Measurements from ENCODE around the gene LRG1. TPM values are rescaled to one million over a fixed set of nuclear protein-coding genes. Genes with fewer than 3 reads are reported as not detected.
A peak's percentile ranks its signal among the peaks of the same experiment; 100 is the strongest.
"Not testable (repeated sequence)": the region's sequence is repeated elsewhere in the genome, so short reads cannot be mapped to it uniquely, and the experiment has no call there.

Gene LRG1
- total and polyA plus RNA-seq, 4 donors, result 0.36 to 1.3 (median 0.46) TPM

DNA sequence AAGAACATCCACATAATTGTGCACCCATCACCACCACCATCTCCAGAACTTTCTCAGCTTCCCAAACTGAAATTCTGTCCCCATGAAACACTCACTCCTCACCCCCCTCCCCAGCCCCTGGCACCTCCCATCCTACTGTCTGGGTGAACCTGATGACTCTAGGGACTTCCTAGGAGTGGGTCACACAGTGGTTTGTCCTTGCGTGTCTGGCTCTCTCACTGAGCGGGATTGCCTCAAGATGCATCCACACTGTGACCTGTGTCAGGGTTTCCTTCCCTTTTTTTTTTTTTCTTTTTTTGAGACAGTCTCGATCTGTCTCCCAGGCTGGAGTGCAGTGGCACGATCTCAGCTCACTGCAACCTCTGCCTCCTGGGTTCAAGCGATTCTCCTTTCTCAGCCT is 23.7 kb upstream of the LRG1 start:
- H3K27me3 ChIP-seq (ENCODE audit: control insufficient read depth, insufficient read depth, low read length); H3K4me1 ChIP-seq (ENCODE audit: control insufficient read depth, insufficient read depth, low read length); H3K9me3 ChIP-seq (ENCODE audit: control insufficient read depth, insufficient read depth, low read length); H3K27ac ChIP-seq (ENCODE audit: low read depth, low read length); H3K4me3 ChIP-seq (ENCODE audit: low read depth, low read length); DNase-seq (ENCODE audit: low read depth in 4 of 6, low spot score in 6 of 6): not testable (repeated sequence)
- WGBS (ENCODE audit: insufficient coverage), result 86% methylated on average over 4 of the region's 5 CpGs
- H3K36me3 ChIP-seq (ENCODE audit: control insufficient read depth, insufficient read depth, low read length), result peaks cover 23% of the 10 kb centered on the region

DNA sequence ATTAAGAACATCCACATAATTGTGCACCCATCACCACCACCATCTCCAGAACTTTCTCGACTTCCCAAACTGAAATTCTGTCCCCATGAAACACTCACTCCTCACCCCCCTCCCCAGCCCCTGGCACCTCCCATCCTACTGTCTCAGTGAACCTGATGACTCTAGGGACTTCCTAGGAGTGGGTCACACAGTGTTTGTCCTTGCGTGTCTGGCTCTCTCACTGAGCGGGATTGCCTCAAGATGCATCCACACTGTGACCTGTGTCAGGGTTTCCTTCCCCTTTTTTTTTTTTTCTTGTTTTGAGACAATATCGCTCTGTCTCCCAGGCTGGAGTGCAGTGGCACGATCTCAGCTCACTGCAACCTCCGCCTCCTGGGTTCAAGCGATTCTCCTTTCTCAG is 22.2 kb upstream of the LRG1 start:
- DNase-seq (ENCODE audit: low read depth in 4 of 6, low spot score in 6 of 6); H3K9me3 ChIP-seq (ENCODE audit: control insufficient read depth, insufficient read depth, low read length); H3K27ac ChIP-seq (ENCODE audit: low read depth, low read length); H3K4me1 ChIP-seq (ENCODE audit: control insufficient read depth, insufficient read depth, low read length); H3K4me3 ChIP-seq (ENCODE audit: low read depth, low read length); H3K27me3 ChIP-seq (ENCODE audit: control insufficient read depth, insufficient read depth, low read length): not testable (repeated sequence)
- peaks cover 23% of the 10 kb centered on the region for H3K36me3 ChIP-seq (ENCODE audit: control insufficient read depth, insufficient read depth, low read length)
- 80% methylated on average over 2 of the region's 7 CpGs for WGBS (ENCODE audit: insufficient coverage)

DNA sequence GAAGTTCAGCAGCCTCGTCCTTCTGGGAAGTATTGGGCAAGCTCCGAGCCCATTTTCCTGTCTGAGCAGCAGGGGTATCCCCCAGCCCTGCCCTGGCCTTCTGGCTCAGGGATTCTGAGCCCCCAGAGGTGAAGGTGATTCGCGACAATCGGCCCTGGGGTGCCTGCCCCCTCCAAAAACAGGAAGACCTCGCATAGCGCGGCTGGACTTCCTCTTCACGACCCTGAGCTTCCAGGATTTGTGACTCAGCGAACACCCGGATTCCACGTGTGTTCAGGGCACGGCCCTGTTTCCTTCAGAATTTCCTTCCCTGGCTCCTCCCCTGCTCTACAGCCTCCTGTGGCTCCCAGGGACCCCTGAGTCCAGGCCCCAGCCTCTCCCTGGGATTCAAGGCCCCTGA is 19.7 kb upstream of the LRG1 start, which contains the start of gene SEMA6B:
Gene SEMA6B (minus strand): TSS at position 116 of the 400 bp plus-strand sequence. CDS start 1,227 bp downstream, outside the sequence.
- Histone ChIP-seq H3K9me3 (ENCODE audit: control insufficient read depth, insufficient read depth, low read length) (no peaks in the 10 kb centered on the region), H3K4me3 (ENCODE audit: low read depth, low read length) (peak within 1 kb of the TSS; percentile 18), H3K4me1 (ENCODE audit: control insufficient read depth, insufficient read depth, low read length) (peaks cover 5% of the 10 kb centered on the region), H3K27ac (ENCODE audit: low read depth, low read length) (peak within 1 kb of the TSS; percentile 15), H3K27me3 (ENCODE audit: control insufficient read depth, insufficient read depth, low read length) (no peaks in the 10 kb centered on the region), H3K36me3 (ENCODE audit: control insufficient read depth, insufficient read depth, low read length) (peaks cover 39% of the 10 kb centered on the region)
- 87% methylated on average over 13 of the region's 13 CpGs for WGBS (ENCODE audit: insufficient coverage)
- no peak for DNase-seq (ENCODE audit: low read depth in 4 of 6, low spot score in 6 of 6)

DNA sequence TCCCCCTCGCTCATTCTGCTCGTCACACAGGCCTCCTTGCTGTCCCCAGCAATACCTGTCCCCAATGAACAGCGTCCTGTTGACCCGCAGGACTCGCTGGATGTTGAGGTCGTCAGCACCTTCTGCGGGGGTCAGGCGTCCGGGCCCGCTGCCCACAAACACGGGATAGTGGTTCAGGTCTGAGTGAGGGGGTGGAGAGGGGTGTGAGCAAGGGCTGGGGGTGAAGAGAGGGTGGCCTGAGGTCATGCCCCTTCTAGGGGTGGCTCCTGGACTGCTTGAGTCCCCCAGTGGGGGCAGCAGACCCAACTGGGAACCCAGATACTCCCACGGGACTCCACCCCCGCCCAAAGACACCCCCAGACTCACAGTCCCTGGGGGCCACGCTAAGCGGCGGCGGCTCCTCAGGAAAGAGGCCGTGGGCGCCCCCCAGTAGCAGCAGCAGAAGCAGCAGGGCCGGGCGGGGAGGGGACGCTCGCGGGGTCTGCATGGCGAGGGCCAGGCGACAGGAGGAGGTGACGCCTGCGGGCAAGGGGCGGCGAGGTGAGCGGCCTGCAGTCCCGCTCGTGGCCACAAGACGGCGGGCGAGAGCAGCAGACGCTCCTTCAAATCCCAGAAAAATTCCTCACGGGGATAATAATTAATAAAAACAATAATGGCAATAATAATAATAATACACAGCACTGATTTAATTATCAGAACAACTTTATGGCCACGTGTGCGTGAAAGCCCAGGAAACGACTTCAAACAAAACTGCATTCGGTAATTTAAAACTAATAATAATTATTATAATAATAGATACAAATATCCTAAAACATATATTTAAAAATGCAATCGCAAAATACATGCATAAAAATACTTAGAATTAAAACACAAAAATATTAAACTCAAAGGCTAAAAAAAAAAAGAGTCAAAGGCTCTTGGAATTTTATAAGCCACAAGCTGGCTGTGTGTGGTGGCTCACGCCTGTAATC is 18.4 kb upstream of the LRG1 start:
- Histone ChIP-seq H3K36me3 (ENCODE audit: control insufficient read depth, insufficient read depth, low read length) (peaks cover 51% of the 10 kb centered on the region), H3K27me3 (ENCODE audit: control insufficient read depth, insufficient read depth, low read length) (no peaks in the 10 kb centered on the region), H3K4me3 (ENCODE audit: low read depth, low read length) (no peak overlapping the region), H3K9me3 (ENCODE audit: control insufficient read depth, insufficient read depth, low read length) (no peaks in the 10 kb centered on the region), H3K27ac (ENCODE audit: low read depth, low read length) (no peak overlapping the region), H3K4me1 (ENCODE audit: control insufficient read depth, insufficient read depth, low read length) (peaks cover 5% of the 10 kb centered on the region)
- WGBS (ENCODE audit: insufficient coverage), result 25% methylated on average over 24 of the region's 44 CpGs
- peak in 1 of 6 donors; percentile 24 for DNase-seq (ENCODE audit: low read depth in 4 of 6, low spot score in 6 of 6)

DNA sequence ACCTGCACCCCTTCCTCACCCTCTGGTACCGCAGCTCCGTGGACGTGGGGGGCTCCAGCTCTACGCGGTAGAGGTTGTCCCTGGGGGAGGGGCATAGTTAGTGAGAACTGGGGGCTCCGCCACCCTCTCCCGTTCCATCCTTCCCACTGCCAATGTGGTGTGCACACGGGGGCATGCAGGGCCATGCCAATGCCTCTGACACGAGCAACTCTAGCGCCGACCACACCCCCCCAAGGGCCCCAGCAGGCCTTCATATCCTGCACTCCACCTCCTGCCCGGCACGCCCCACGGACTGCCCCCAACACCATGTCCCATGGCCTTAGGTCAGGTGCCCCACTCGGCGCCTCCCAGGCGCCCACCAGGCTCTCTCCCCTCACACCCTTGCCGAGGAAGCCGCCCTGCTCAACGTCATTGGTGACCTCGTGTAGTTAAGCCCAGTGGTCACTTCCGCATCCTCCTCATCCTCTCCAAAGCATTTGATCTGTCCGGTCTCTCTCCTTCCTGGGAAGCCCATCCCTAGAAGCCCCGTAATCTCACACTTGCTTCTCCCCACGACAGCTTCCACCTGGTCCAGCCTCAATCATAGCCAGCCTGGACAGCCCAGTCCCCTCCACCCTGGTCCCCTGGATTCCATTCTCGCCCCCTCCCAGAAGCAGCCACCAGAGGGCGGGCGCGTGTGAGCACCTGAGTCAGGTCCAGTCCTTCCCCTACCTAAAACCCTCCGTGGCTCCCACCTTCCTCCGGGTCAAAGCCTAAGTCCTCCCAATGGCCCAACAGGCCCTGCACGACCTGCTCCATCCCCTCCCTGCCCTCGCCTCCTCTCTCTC is 17.5 kb upstream of the LRG1 start:
- Histone ChIP-seq H3K27me3 (ENCODE audit: control insufficient read depth, insufficient read depth, low read length) (no peaks in the 10 kb centered on the region), H3K9me3 (ENCODE audit: control insufficient read depth, insufficient read depth, low read length) (no peaks in the 10 kb centered on the region), H3K36me3 (ENCODE audit: control insufficient read depth, insufficient read depth, low read length) (peaks cover 60% of the 10 kb centered on the region), H3K4me3 (ENCODE audit: low read depth, low read length) (no peak overlapping the region), H3K4me1 (ENCODE audit: control insufficient read depth, insufficient read depth, low read length) (peaks cover 5% of the 10 kb centered on the region), H3K27ac (ENCODE audit: low read depth, low read length) (no peak overlapping the region)
- no peak for DNase-seq (ENCODE audit: low read depth in 4 of 6, low spot score in 6 of 6)
- WGBS (ENCODE audit: insufficient coverage), result 87% methylated on average over 26 of the region's 33 CpGs

DNA sequence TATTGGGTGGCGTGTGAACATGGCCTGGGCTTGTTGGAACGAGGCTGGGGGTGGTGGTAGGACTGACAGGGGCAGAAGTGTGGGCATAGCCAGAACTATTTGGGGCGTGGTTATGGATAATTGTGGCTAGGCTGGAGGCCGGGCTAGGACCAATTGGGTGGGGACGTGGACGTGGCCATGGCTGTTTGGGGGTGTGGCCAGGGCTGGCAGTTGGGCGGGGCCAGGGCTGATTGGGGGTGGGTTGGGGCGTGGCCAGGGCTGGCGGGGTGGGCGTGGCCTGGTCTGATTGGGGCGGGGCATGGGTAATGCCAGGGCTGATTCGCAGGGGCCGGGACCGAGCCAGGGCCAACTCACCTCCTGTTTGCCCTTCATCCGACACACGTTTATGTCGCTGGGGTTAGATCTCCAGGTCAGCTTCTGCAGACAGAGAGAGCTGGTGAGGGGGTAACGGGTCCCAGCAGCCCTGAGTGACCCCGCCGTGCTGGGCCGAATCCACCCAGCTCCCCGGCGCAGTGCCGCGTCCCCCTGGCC is 16.8 kb upstream of the LRG1 start:
- DNase-seq (ENCODE audit: low read depth in 4 of 6, low spot score in 6 of 6), result no peak
- Histone ChIP-seq H3K27ac (ENCODE audit: low read depth, low read length) (no peak overlapping the region), H3K4me3 (ENCODE audit: low read depth, low read length) (no peak overlapping the region), H3K27me3 (ENCODE audit: control insufficient read depth, insufficient read depth, low read length) (no peaks in the 10 kb centered on the region), H3K36me3 (ENCODE audit: control insufficient read depth, insufficient read depth, low read length) (peaks cover 67% of the 10 kb centered on the region), H3K4me1 (ENCODE audit: control insufficient read depth, insufficient read depth, low read length) (peaks cover 5% of the 10 kb centered on the region), H3K9me3 (ENCODE audit: control insufficient read depth, insufficient read depth, low read length) (no peaks in the 10 kb centered on the region)
- 73% methylated on average over 12 of the region's 25 CpGs for WGBS (ENCODE audit: insufficient coverage)

DNA sequence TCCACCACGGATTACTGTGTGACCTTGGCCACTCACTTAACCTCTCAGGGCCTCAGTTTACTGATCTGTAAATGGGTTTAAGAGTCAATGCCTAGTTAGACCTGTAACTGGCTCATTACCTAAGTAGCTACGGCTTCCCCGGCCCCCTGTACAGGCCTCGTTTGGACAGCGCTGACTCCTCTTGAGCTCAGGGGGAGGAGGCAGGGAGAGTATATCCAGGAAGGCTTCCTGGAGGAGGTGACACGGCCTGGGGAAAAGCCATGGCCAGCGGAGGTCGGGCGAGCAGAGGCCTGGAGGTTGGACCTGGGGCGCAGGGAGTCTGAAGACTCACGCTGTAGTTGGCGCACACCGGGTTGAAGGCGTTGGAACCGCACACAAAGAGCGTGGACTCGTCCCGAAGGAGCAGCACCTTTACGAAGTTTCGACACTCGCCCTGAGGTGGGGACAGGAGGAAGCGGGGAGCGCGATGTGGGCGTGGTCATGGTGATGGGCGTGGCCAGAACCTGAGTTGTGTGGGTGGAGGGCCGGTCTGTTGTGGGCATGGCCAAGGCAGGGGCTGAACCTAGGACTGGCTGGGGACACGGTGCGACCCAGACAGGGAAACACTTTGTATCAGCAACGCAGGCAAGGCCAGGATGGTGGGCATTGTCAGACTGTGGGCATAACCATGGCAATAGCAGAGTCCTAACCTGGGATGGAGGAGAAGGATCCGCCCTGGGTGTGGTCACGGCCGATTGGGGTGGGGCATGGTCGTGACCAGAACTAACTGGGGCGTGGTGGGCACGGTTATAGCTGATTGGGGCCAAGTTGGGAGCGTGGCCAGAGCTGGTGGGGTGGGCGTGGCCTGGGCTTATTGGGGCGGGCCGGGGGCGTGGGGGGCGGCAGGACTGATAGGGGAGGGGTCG is 16.1 kb upstream of the LRG1 start:
- 81% methylated on average over 42 of the region's 43 CpGs for WGBS (ENCODE audit: insufficient coverage)
- H3K27me3 ChIP-seq (ENCODE audit: control insufficient read depth, insufficient read depth, low read length), result no peaks in the 10 kb centered on the region
- H3K4me1 ChIP-seq (ENCODE audit: control insufficient read depth, insufficient read depth, low read length), result peaks cover 5% of the 10 kb centered on the region
- H3K36me3 ChIP-seq (ENCODE audit: control insufficient read depth, insufficient read depth, low read length), result peaks cover 72% of the 10 kb centered on the region
- no peak overlapping the region for H3K27ac ChIP-seq (ENCODE audit: low read depth, low read length)
- no peak overlapping the region for H3K4me3 ChIP-seq (ENCODE audit: low read depth, low read length)
- no peaks in the 10 kb centered on the region for H3K9me3 ChIP-seq (ENCODE audit: control insufficient read depth, insufficient read depth, low read length)
- no peak for DNase-seq (ENCODE audit: low read depth in 4 of 6, low spot score in 6 of 6)

DNA sequence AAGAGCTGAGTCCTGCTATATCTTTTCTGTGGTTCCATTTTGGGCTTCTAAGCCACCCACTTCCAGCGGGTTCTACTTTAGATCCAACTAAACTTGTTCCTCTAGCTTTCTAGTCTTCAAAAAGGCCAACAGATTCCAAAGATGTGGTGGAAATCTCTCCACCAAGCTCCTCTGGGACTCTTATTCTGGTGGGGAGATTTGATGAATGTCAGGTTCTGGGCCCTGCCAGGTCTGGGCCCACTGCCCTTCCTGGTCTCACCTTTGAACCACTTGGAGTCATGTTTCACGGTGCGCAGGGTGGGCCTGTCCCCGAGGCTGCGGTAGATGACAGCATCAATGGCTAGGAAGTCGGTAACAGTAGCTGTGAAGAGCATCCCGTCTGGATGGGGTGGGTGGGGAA is 14.9 kb upstream of the LRG1 start:
- DNase-seq (ENCODE audit: low read depth in 4 of 6, low spot score in 6 of 6), result no peak
- H3K36me3 ChIP-seq (ENCODE audit: control insufficient read depth, insufficient read depth, low read length), result peaks cover 84% of the 10 kb centered on the region

DNA sequence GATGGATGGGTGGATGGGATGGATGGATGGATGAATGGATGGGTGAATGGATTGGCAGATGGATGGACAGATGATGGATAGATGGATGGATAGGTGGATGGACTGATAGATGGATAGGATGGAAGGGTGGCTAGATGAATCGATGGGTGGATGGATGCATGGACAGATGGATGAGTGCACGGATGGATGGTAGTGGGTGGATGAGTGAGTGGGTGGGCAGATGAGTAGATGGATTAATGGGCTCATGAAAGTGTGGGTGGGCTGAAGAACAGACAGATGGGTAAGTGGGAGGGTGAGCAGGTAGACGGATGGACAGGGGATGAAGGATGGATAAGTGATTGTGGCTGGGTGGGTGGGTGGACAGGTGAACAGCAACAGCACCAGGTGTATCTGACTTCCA is 13.9 kb upstream of the LRG1 start:
- DNase-seq (ENCODE audit: low read depth in 4 of 6, low spot score in 6 of 6), result no peak
- H3K27me3 ChIP-seq (ENCODE audit: control insufficient read depth, insufficient read depth, low read length), result no peaks in the 10 kb centered on the region
- WGBS (ENCODE audit: insufficient coverage), result 75% methylated on average over 3 of the region's 3 CpGs
- no peak overlapping the region for H3K4me3 ChIP-seq (ENCODE audit: low read depth, low read length)
- H3K27ac ChIP-seq (ENCODE audit: low read depth, low read length), result no peak overlapping the region
- peaks cover 5% of the 10 kb centered on the region for H3K4me1 ChIP-seq (ENCODE audit: control insufficient read depth, insufficient read depth, low read length)
- peaks cover 89% of the 10 kb centered on the region for H3K36me3 ChIP-seq (ENCODE audit: control insufficient read depth, insufficient read depth, low read length)
- no peaks in the 10 kb centered on the region for H3K9me3 ChIP-seq (ENCODE audit: control insufficient read depth, insufficient read depth, low read length)

More for the DNA sequence above, 14.9 kb upstream of the LRG1 start:
- Histone ChIP-seq H3K27ac (ENCODE audit: low read depth, low read length) (no peak overlapping the region), H3K27me3 (ENCODE audit: control insufficient read depth, insufficient read depth, low read length) (no peaks in the 10 kb centered on the region), H3K4me1 (ENCODE audit: control insufficient read depth, insufficient read depth, low read length) (peaks cover 5% of the 10 kb centered on the region), H3K4me3 (ENCODE audit: low read depth, low read length) (no peak overlapping the region), H3K9me3 (ENCODE audit: control insufficient read depth, insufficient read depth, low read length) (no peaks in the 10 kb centered on the region)
- 86% methylated on average over 4 of the region's 7 CpGs for WGBS (ENCODE audit: insufficient coverage)

Measured in spinal cord (tissue), 10 donors.